GM21390 (cell line): ENCODE results near the gene PLCL1.

ENCODE experiments used
- ATAC-seq: cut with Tn5 transposase; IDR thresholded peaks from one replicate; pipeline ENCODE4 v1.9.1; 2021; ENCODE audit not compliant: unreplicated experiment

Gene PLCL1

GRCh38 chr2:198053148-198053547, 248.8 kb downstream of the PLCL1 start:
- no peak for ATAC-seq

GRCh38 chr2:198053776-198054175, 249.4 kb downstream of the PLCL1 start:
- no peak for ATAC-seq

- ATAC-seq = peak; percentile 89
Observed at GRCh38 chr2:198054299-198054698, 249.9 kb downstream of the PLCL1 start.

GRCh38 chr2:198055716-198056115, 251.3 kb downstream of the PLCL1 start:
- ATAC-seq = no peak

GRCh38 chr2:198056836-198057235, 252.4 kb downstream of the PLCL1 start:
- no peak for ATAC-seq

- ATAC-seq = no peak
Observed at GRCh38 chr2:198059800-198060199, 255.4 kb downstream of the PLCL1 start.

- no peak for ATAC-seq
Observed at GRCh38 chr2:198060277-198060676, 255.9 kb downstream of the PLCL1 start.

- ATAC-seq = no peak
Observed at GRCh38 chr2:198062826-198063225, 258.4 kb downstream of the PLCL1 start.

GRCh38 chr2:198063242-198063641, 258.8 kb downstream of the PLCL1 start:
- ATAC-seq = no peak

GRCh38 chr2:198065322-198065721, 260.9 kb downstream of the PLCL1 start:
- ATAC-seq = no peak

GRCh38 chr2:198066597-198066996, 262.2 kb downstream of the PLCL1 start:
- ATAC-seq = no peak

- no peak for ATAC-seq
Observed at GRCh38 chr2:198072655-198073054, 268.3 kb downstream of the PLCL1 start.

GRCh38 chr2:198073253-198073652, 268.9 kb downstream of the PLCL1 start:
- no peak for ATAC-seq

GRCh38 chr2:198077477-198077876, 273.1 kb downstream of the PLCL1 start:
- ATAC-seq = no peak

GRCh38 chr2:198080879-198081765, 276.7 kb downstream of the PLCL1 start:
- ATAC-seq = no peak

- ATAC-seq = no peak
Observed at GRCh38 chr2:198084156-198084555, 279.8 kb downstream of the PLCL1 start.

GRCh38 chr2:198096002-198096401, 291.6 kb downstream of the PLCL1 start:
- ATAC-seq = no peak

- no peak for ATAC-seq
Observed at GRCh38 chr2:198096965-198097364, 292.6 kb downstream of the PLCL1 start.

GRCh38 chr2:198097630-198098029, 293.2 kb downstream of the PLCL1 start:
- ATAC-seq = no peak

GRCh38 chr2:198098386-198098785, 294.0 kb downstream of the PLCL1 start:
- no peak for ATAC-seq

GRCh38 chr2:198098918-198099317, 294.5 kb downstream of the PLCL1 start:
- ATAC-seq = no peak

GRCh38 chr2:198100346-198100745, 296.0 kb downstream of the PLCL1 start:
- no peak for ATAC-seq

GRCh38 chr2:198101688-198102087, 297.3 kb downstream of the PLCL1 start:
- ATAC-seq = no peak
